Peyer's patch (tissue), 4 donors: ENCODE results near the gene CCDC12.

Source experiments
- POLR2A ChIP-seq, 2 donors: fragments of 450-650 bp; IDR thresholded peaks; one replicate each; pipeline ENCODE4 v1.5.1; 2017; ENCODE audit warnings: antibody characterized with exemption in 2 of 2, mild to moderate bottlenecking in 2 of 2, moderate library complexity in 2 of 2
- TF ChIP-seq, protein P1 (sequence below), 6 experiments: fragments of 450-650 bp in 4 of 6; fragments of 200-600 bp in 2 of 6; sonication (generic) in 1 of 6; IDR thresholded peaks; one replicate each; pipeline ENCODE4 v1.5.1; 2017 to 2019; ENCODE audit warnings: antibody characterized with exemption in 6 of 6, mild to moderate bottlenecking in 3 of 6, moderate library complexity in 1 of 6

DNA sequence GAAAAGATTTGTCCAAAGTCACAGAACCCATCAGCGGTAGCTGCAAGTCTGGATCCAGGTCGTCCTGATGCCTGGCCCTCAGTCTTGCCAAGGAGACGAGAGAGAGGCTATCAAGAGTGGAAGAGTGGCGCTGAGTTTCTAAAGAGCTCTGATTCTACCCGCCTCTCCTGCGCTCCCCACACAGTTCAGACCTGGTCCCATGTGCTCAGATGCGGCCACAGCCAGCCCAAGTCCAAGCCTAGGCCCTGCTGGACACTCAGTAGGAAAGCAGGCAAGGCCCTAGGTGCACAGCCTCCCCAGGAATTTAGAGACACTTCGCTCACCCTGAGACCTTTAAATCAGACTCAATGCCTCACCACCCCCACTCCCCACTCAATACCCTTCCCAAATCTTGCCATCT, 32.4 kb downstream of the CCDC12 start:
- TF ChIP-seq, protein P1, sequence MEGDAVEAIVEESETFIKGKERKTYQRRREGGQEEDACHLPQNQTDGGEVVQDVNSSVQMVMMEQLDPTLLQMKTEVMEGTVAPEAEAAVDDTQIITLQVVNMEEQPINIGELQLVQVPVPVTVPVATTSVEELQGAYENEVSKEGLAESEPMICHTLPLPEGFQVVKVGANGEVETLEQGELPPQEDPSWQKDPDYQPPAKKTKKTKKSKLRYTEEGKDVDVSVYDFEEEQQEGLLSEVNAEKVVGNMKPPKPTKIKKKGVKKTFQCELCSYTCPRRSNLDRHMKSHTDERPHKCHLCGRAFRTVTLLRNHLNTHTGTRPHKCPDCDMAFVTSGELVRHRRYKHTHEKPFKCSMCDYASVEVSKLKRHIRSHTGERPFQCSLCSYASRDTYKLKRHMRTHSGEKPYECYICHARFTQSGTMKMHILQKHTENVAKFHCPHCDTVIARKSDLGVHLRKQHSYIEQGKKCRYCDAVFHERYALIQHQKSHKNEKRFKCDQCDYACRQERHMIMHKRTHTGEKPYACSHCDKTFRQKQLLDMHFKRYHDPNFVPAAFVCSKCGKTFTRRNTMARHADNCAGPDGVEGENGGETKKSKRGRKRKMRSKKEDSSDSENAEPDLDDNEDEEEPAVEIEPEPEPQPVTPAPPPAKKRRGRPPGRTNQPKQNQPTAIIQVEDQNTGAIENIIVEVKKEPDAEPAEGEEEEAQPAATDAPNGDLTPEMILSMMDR (IDR thresholded peaks at IDR 0.05), result no peak
- TF ChIP-seq POLR2A (IDR thresholded peaks at IDR 0.05), result no peak
